GM19025 (cell line): ENCODE results near the gene ARAP1.
"Not testable (repeated sequence)": the region's sequence is repeated elsewhere in the genome, so short reads cannot be mapped to it uniquely, and the experiment has no call there.

Experiments
- ATAC-seq: cut with Tn5 transposase; IDR thresholded peaks from one replicate; pipeline ENCODE4 v1.9.1; 2021; ENCODE audit warnings: mild to moderate bottlenecking, low read depth, moderate library complexity; ENCODE audit not compliant: unreplicated experiment

Gene ARAP1

DNA sequence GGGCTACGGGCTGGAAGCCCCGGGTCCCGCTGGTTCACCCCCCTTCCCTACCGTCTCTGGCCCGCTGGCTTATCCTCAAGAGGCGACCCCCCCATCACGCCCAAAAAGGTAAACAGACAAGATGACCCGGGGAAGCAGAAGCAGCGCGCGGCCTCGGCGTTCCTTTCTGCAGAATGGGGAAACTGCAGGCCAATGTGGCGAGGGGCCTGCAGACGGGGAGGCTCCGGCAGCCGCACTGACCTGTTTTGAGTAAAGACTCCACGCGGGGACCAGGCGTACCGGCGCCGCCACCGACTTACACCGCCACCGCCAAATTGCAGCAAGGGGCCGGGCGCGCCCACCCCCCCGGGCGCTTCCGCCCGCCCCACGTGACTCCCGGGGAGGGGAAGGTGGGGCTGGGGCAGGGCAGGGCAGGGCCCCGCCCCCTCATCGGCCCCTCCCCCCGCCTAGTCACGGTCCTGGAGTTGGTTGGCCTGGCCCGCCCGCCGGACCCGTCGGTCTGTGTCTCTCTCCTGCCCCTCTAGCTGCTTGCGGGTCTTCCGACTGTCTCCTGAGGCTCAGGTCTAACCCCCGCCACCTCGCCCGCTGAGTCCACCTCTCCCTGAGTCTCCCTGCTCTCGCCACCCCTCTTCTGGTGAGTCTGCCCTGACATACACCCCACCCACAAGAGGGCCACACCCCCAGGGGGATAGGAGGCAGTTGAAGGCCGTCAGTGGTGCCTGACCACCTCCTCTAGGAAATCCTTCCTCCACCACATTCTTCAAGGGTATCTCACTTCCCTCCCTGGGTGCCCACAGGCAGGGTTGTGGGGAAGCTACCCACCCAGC, at the start of gene ARAP1:
TSS of gene ARAP1 (minus strand) at position 321 of the 827 bp plus-strand sequence. CDS start 25,280 bp downstream, outside the sequence.
- ATAC-seq: peak; percentile 59

DNA sequence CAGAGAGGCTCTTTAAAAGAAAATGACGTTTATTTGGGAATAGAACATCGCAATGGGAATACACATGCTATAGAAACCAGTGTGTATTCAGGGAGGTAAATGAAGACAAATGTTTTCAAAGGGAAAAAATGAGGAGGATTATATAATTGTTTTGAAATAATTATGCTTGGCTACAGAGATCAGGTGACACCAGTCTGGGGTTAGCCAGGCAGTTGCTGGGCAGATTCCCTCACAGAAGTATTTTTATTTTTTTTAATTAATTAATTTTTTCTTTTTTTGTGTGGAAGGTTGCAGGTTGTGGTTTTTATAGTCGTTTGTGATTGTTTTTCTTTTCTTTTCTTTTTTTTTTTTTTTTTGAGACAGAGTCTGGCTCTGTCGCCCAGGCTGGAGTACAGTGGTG, 47.2 kb upstream of the ARAP1 start:
- no peak for ATAC-seq

DNA sequence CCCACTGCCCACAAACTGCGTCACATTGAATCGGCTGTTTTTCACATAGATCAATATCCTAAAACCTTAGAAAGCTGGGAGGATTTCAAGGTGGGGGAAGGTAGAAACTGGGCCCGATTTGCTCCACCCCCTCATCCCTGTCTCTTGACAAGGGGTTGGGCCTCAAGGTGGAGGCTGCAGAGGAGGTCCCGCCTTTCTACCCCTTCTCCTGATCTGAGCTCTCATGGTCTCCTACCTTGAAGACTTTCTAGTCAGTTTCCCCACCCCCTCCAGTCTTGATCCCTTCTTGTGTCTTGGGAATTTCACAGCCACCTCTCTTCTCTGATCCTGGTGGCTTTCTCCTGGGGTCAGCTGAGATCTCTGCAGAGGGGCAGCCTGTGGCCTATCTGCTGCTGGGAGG, 46.2 kb upstream of the ARAP1 start:
- ATAC-seq: no peak

DNA sequence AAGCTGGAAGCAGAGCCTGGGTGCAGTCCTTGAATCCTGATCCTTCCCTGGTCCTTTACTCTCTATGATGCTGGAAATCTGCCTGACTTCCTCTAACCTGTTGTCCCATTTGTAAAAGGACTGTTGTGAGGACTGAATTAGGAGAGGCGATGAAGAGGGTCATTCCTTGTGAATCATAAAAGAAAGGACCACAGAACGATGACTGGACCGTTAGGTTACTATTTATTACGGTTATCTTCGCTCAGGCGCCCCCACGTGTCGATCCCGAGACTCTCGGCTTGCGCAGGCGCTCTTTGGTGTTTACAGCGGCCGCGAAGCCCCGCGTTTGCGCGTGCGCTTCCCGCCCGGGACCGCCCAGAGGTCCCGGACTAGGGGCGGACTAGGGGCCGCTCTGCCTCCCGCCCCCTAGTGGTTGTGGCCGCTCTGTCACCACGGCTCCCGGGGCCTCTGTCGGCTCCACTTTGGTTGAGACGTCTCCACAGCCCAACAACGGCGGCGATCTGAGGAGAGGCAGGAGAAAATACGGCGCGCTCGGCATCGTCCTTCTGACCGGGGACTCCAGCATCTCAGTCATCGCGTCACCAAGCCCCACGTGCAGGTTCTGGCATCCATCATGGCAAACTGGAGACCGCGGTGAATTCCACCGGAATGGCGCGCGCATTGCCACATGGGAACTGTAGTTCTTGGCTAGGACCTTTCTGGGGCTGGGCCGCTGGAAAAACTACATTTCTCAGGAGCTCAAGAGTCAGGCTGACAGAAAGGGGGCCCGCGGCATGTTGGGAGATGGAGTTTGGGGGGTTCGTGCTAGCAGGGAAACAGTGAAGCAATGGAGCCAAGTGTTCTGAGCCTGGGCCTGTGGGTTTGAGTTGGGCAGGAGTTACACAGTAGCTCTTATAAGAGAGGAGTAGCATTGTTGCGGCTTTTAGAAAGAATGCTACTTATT, 41.5 kb upstream of the ARAP1 start, which contains the start of gene STARD10:
TSS of gene STARD10 (minus strand) at position 623 of the 943 bp plus-strand sequence. CDS start 12,866 bp downstream, outside the sequence.
- ATAC-seq: peak; percentile 89

DNA sequence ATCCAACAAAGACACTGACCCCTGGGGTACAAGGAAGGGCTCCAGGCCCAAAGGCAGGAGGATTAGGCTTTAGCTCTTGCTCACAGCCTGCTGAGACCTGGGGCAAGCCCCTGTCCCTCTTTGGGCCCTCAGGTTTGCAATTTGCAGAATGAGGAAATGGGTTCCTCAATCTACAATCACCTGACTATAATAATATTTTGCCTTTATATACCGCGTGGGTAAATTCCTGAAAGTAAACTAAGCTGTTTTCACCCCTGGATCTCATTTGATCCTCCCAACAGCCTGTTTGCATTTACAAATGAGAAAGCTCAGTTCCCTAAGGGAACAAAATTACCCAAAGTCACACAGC, 40.8 kb upstream of the ARAP1 start:
- ATAC-seq: no peak

DNA sequence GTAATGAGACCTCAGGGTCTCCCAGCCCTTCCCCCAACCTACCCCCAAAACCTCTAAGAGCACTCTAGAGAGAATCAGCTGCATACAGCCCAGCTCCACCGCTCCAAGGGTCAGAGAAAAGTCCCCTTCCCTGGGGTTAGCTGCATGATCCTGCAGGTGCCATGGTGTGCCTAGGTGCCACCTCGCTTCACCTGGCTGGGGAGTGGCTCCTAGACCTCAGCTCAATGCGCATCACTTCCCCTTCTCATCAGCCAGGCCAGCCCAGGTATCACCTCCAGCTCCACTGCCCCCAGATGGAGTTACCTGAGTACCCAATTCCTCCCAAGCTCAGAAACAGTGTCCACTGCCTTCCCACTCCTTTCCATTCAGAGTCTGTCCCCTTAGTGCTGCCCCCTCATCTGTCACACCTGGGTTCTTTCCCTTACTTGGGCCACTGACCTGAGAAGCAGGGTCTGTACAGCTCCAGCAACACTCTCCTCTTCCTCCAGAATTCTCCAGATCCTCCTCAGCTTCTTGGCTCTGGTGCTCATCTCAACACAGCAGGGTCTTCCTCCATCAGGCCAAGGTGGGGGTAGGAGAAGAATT, 40.3 kb upstream of the ARAP1 start:
- no peak for ATAC-seq

DNA sequence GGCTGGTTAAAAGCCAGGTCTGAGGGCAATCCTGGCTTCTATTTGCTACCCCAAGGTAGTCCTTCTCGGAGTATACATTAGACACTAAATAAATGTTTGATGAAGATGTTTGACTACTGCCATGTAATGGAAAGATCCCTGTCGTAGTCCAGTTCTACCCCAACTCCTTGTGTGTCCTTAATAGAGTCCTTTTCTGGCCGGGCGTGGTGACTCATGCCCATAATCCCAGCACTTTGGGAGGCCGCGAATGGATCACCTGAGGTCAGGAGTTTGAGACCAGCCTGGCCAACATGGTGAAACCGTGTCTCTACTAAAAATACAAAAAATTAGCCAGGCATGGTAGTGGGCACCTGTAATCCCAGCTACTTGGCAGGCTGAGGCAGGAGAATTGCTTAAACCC, 39.0 kb upstream of the ARAP1 start:
- not testable (repeated sequence) for ATAC-seq

- no peak for ATAC-seq
Observed at GRCh38 chr11:72789493-72790131, 37.4 kb upstream of the ARAP1 start.

DNA sequence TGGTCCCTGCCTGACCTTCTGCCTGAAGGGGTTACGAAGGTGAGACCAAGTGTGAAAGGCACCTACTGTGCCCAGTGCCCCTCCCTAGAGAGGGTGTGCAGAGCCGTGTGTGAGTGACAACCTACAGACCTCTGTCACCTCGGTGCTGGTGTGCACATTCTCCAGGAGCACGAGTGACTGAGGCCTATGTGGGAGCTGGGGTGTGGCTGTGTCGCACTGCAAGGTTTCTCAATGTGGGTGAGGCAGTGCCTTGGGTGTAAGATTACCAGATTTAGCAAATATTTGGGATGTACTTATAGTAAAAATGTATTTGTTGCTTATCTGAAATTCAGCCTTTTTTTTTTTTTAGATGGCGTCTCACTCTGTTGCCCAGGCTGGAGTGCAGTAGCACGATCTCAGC, 36.0 kb upstream of the ARAP1 start:
- no peak for ATAC-seq

GRCh38 chr11:72787216-72788104, 35.3 kb upstream of the ARAP1 start:
- no peak for ATAC-seq

- no peak for ATAC-seq
Observed at GRCh38 chr11:72786305-72787215, 34.4 kb upstream of the ARAP1 start.

DNA sequence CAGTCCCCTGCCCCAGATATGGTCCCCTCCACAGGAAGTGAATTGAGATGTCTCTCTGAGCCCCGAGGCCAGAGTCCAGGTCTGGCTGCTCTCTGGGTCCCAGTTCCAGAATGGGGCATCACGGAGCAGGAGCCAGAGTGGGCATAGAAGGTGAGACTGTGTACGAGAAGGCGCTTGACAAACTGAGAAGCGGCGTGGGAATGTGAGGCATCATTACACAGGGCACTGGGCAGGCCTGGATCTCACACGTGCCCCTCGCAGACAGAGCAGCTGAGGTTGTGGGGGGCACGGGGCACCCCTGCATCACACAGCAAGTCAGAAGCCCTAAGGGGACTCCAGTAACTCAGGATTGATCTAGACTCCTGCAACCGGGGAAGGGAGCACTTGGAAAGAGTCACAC, 32.5 kb upstream of the ARAP1 start:
- ATAC-seq: no peak

DNA sequence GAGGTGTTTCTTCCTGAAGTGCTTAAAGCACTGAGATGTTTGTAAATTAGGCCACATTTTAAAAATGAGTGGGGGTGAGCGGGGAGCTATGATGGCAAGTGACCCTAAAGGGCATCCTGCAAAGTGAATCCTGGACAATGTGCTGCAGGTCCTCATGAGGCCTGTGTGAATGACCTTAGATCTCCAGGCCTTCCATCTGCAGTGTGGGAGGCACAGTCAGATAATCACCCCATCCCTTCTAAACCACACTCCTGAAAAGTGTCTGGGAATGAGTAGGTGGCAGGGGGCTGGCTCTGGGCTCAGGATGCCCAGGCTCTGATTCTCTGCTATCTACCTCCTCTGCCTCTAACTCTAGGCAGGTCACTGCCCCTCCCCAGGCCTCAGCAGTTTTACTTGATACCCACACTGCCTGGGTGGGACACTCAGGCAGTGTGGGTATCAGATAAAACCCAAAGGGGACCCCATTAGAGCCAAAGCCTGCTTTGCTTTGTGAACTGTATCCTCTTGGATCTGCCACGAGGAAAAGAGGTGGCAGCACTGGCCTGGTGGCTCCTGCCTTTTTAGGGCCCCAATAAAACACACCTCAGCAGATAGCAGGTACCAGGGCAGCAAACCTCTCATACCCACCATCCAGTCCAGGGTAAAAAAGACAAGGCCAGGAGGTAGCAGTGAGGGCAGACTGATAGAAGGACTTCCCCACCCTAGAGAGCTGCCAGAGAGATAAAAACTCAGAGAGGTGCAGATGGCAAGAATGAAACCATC, 31.1 kb upstream of the ARAP1 start:
- no peak for ATAC-seq

GRCh38 chr11:72782081-72782920, 30.1 kb upstream of the ARAP1 start:
- peak; percentile 14 for ATAC-seq

- ATAC-seq: peak; percentile 64
Observed at GRCh38 chr11:72781313-72782080, 29.3 kb upstream of the ARAP1 start.

DNA sequence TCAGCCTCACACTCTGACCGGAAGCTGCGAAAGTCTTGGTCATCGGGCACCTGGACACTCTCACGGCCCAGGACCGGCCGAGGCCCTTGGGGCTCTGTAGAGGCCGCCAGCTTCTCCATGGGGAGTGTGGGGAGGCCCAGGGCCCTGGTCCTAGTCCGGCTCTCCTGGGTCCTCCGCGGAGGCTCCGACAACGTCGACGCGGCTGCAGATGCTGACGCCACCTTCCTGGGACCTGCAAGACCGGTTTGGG, 28.8 kb upstream of the ARAP1 start:
- no peak for ATAC-seq
